Pancreas (tissue), 10 donors: ENCODE results near the gene DLGAP4. TPM values are rescaled to one million over a fixed set of nuclear protein-coding genes. Genes with fewer than 3 reads are reported as not detected.

Source experiments
- ATAC-seq, 4 donors: fragments of 200-7000 bp; cut with Tn5 transposase; one replicate each; pipeline versions ENCODE4 v1.8.0 to v1.9.1; 2020; ENCODE audit warnings: mild to moderate bottlenecking in 4 of 4, moderate library complexity in 4 of 4
- DNase-seq, 6 donors: peaks; one replicate each; pipeline ENCODE4 v3.0.0-alpha.2; 2020
- FAIRE-seq: peaks from 2 replicates; lab custom pipeline; 2012; peaks lifted over from hg19 to GRCh38; lab: Jason Lieb, UNC
- H3K27ac ChIP-seq, 4 donors: fragments of 200-600 bp; sonication (generic); 1 replicate in 3 of 4; 2 replicates in 1 of 4; pipeline versions ENCODE4 v1.5.0 to v1.8.0; 2020
- H3K27me3 ChIP-seq, 4 donors: fragments of 200-600 bp; one replicate each; pipeline ENCODE4 v1.8.0; 2021
- H3K36me3 ChIP-seq, 3 donors: fragments of 200-600 bp; sonication (generic) in 1 of 3; one replicate each; pipeline versions ENCODE4 v1.5.0 to v1.8.0; 2020 to 2021
- H3K4me1 ChIP-seq, 3 donors: fragments of 200-600 bp; one replicate each; pipeline ENCODE4 v1.8.0; 2021
- H3K4me3 ChIP-seq, 4 donors: fragments of 200-600 bp; sonication (generic) in 2 of 4; one replicate each; pipeline versions ENCODE4 v1.5.0 to v1.8.0; 2020 to 2021
- H3K9me3 ChIP-seq, 4 donors: fragments of 200-600 bp; one replicate each; pipeline ENCODE4 v1.8.0; 2021
- WGBS, 2 donors: extraction: QIAGEN DNeasy Blood & Tissue Kit; methylation state at CpG; one replicate each; pipeline ENCODE4 v1.1.7; 2013; 5-methylcytosine and 5-hydroxymethylcytosine counted together
- intact Hi-C, 3 donors: fragments of 100-400 bp; cut with DNase I; formaldehyde crosslinking; loops; one replicate each; pipeline versions ENCODE4 v1.11.1 to v1.14.2; 2022
- polyA plus RNA-seq, 2 donors: library from polyadenylated mRNA; stranded (reverse); fragments of 200-250 nt; gene quantifications; one replicate each; pipeline ENCODE4 v1.2.3, GENCODE V29; 2013
- total RNA-seq, 6 donors: library from RNA; stranded (reverse); fragmentation: NEBNext Ultra II Directional in 4 of 6; extraction: Animal tissue kit (Norgen Biotek cat#: 25700) in 4 of 6; gene quantifications; one replicate each; pipeline versions ENCODE4 v1.2.1 to v1.2.4, GENCODE V29; 2021 to 2023
- TF ChIP-seq, protein P1 (sequence below), 4 donors: fragments of 200-600 bp; sonication (generic) in 3 of 4; IDR thresholded peaks; one replicate each; pipeline versions ENCODE4 v1.5.0 to v1.8.0; 2021; ENCODE audit warnings: antibody characterized with exemption in 4 of 4
- donor health status: healthy with polysubstance abuse.
- donor health status: DM: no; HTN: no; CAD: no; lungs with moderate emphysema.
- donor health status: DM: no; HTN: no; CAD: no.
- donor health status: control.
- donor health status: control.
- donor health status: Bipolar disorder and iron deficiency.
- donor health status: DM: yes; HTN: yes; CAD: no.
- donor health status: DM: no; HTN: no; CAD: no.
- donor health status: DM: no; HTN: no; CAD: no.
- donor health status: DM: yes; HTN: yes; CAD: no.

Gene DLGAP4
- total and polyA plus RNA-seq, 8 donors: 28.6 to 49.5 (median 42.6) TPM

DNA sequence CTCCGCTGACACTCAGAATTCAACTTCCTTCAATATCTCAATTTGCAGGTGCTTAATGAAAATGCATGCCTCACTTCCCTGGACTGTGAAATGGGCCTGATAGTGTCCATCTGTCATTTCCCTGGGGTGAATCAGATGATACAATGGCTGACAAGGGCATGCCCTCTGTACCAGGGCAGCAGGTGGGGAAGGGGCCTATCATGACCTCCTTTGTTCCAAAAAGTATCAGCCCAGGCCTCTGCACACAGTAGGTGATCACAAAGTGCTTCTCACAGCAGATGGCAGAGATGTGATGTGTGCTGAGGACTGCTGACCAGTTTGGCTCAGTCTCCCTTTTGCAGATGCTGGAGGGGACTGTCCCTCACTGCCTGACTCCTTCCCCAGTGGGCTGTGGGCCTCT lies 44.3 kb downstream of the DLGAP4 start:
- TF ChIP-seq, protein P1, sequence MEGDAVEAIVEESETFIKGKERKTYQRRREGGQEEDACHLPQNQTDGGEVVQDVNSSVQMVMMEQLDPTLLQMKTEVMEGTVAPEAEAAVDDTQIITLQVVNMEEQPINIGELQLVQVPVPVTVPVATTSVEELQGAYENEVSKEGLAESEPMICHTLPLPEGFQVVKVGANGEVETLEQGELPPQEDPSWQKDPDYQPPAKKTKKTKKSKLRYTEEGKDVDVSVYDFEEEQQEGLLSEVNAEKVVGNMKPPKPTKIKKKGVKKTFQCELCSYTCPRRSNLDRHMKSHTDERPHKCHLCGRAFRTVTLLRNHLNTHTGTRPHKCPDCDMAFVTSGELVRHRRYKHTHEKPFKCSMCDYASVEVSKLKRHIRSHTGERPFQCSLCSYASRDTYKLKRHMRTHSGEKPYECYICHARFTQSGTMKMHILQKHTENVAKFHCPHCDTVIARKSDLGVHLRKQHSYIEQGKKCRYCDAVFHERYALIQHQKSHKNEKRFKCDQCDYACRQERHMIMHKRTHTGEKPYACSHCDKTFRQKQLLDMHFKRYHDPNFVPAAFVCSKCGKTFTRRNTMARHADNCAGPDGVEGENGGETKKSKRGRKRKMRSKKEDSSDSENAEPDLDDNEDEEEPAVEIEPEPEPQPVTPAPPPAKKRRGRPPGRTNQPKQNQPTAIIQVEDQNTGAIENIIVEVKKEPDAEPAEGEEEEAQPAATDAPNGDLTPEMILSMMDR (IDR thresholded peaks at IDR 0.05): no peak
- no peaks in the 10 kb centered on the region for H3K4me1 ChIP-seq
- no peaks in the 10 kb centered on the region for H3K27me3 ChIP-seq
- intact Hi-C loops: no loop called here
- H3K4me3 ChIP-seq: no peak overlapping the region
- no peaks in the 10 kb centered on the region for H3K9me3 ChIP-seq
- WGBS, 2 donors: 91 to 93% methylated on average over 1 of the region's 1 CpG
- H3K27ac ChIP-seq: no peak overlapping the region
- ATAC-seq: no peak
- FAIRE-seq: no peak
- no peak for DNase-seq
- H3K36me3 ChIP-seq: no peaks in the 10 kb centered on the region

DNA sequence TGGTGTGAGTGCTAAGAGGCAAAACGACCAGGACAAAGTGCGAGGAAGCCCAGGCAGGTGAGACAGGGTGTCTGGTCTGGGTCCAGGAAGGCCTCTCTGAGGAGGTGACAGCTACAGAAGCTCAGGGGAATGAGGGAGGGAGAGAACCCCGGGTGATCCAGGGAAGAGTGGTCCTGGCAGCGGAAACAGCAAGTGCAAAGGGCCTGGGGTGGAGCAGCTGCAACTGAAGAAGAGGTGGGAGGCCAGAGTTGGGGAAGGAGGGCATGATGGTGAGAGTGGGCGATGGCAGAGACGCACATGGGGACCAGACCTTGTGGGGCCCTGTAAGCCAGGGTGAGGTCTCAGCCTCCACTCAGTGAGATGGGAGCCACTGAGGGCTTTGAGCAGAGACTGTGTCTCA lies 45.8 kb downstream of the DLGAP4 start:
- Histone ChIP-seq H3K27ac (no peak overlapping the region), H3K4me1 (no peaks in the 10 kb centered on the region), H3K9me3 (no peaks in the 10 kb centered on the region), H3K36me3 (no peaks in the 10 kb centered on the region), H3K27me3 (no peaks in the 10 kb centered on the region), H3K4me3 (no peak overlapping the region)
- WGBS, 2 donors: 79 to 89% methylated on average over 6 of the region's 6 CpGs
- FAIRE-seq (no peak), ATAC-seq (no peak), DNase-seq (no peak)
- intact Hi-C loops: no loop called here
- TF ChIP-seq, protein P1 (IDR thresholded peaks at IDR 0.05): no peak

DNA sequence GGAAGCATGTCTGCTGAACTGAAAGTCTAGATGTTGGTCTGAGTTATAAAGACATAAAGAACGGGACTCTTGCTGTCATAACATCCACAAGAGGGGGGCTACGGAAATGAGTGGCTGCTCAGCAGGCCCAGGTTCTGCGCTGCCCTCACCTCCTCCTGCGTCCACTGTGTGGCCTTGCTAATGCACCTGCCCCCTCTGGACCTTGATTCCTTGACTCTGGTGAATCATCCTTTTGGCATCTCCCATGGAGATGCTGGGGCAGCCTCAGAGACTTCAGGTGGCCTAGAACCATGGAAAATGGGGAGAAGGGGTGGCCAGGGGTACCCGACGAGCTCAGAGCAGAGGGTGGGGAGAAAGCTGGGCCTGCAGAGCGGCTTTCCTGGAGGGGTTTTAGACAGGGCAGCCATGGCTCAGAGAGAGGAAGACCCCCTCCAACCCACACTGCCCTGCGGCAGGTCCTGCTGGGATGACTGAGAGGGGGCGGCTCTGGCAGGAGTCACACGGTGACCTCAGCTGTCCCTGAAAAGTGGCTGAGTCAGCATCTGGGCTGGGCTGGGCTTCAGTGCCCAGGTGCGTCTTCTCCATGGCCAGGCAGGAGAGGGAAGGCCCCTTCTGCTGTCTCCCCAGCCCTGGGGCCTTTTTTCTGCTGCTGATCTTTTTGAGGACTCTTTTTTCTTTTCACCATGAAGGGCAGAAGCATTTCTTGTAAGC lies 46.9 kb downstream of the DLGAP4 start:
- no peaks in the 10 kb centered on the region for H3K27me3 ChIP-seq
- no peak overlapping the region for H3K27ac ChIP-seq
- intact Hi-C loops: no loop called here
- no peaks in the 10 kb centered on the region for H3K9me3 ChIP-seq
- no peaks in the 10 kb centered on the region for H3K36me3 ChIP-seq
- no peak overlapping the region for H3K4me3 ChIP-seq
- FAIRE-seq (no peak), ATAC-seq (no peak), DNase-seq (no peak)
- TF ChIP-seq, protein P1 (IDR thresholded peaks at IDR 0.05): no peak
- WGBS, 2 donors: 65 to 68% methylated on average over 10 to 11 of the region's 11 CpGs
- H3K4me1 ChIP-seq: no peaks in the 10 kb centered on the region

DNA sequence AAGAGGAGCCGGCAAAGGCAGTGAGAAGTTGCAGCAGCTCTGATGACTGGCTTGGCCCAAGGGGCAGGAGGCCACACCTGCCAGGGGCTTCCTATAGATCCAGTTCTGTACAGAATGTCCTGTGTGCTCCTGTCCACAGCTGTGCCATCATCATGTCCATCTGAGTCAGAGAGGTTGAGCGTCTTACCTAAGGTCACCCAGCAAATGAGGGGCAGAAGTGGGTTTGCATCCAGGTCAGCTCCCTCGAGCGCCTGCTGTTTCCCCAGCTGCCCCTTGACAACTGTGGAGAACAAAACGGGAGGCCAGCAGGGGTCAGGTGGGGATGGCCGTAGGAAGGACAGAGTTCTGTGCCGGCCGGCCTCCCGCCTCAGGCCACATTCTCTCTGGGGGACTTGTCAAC lies 47.6 kb downstream of the DLGAP4 start:
- Histone ChIP-seq H3K4me3 (no peak overlapping the region), H3K27me3 (no peaks in the 10 kb centered on the region), H3K9me3 (no peaks in the 10 kb centered on the region), H3K27ac (no peak overlapping the region), H3K36me3 (no peaks in the 10 kb centered on the region), H3K4me1 (no peaks in the 10 kb centered on the region)
- 72 to 74% methylated on average over 9 of the region's 9 CpGs for WGBS, 2 donors
- TF ChIP-seq, protein P1 (IDR thresholded peaks at IDR 0.05): no peak
- DNase-seq: no peak
- no peak for ATAC-seq
- no peak for FAIRE-seq
- intact Hi-C loops: no loop called here

DNA sequence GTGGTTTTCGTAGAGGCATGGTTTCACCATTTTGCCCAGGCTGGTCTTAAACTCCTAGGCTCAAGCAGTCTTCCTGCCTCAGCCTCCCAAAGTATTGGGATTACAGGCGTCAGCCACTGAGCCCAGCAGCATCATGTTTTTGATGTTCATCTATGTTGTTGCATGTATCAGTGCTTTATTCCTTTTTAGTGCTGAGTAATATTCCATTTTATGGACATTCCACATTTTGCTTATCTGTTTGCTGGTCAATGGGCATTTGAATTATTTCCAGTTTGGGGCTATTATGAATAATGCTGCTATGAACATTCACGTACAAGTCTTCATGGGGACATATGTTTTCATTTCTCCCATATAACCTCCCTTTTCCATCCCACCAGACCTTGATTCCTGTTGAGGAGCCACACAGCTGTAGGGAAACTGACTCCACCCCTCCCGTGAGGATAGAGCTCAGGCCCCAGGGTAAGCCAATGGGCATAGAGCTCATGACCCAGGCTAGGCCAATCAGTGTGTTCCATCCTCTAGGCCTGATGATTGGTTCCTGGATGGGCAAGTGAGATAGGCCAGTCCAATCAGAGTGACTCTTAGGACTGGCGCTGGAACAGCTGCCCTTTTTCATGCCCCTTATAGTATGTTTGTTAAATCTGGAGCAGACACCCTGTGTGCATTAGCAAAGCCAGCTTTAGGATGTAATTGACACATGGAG lies 49.5 kb downstream of the DLGAP4 start:
- Histone ChIP-seq H3K27me3 (no peaks in the 10 kb centered on the region), H3K4me1 (no peaks in the 10 kb centered on the region), H3K27ac (no peak overlapping the region), H3K4me3 (no peak overlapping the region), H3K36me3 (no peaks in the 10 kb centered on the region), H3K9me3 (no peaks in the 10 kb centered on the region)
- 81 to 86% methylated on average over 5 of the region's 5 CpGs for WGBS, 2 donors
- FAIRE-seq: no peak
- ATAC-seq: no peak
- no peak for DNase-seq
- intact Hi-C loops: no loop called here
- TF ChIP-seq, protein P1 (IDR thresholded peaks at IDR 0.05): no peak
